ENCODE measurements around the gene PLPPR1.

DNA sequence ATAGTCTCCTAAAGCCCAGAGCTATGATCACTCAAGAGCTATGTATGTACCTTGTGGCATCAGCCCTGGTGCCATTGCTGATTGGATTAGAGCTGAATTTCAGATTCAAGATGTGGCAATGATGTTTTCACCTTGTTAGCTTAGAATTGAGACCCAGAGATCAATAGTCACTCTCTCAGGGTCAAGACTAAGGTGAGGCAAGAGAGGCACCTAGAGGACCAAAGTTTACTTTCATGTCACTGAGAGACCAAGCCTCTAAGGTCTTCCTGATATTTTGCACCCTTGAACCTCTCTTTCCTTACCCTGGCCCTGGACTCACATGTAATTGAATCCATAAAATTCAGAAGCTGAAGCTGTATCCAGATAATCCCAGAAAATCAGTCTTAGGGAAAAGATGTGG, 313.4 kb downstream of the PLPPR1 start:
- TF ChIP-seq, protein P1, sequence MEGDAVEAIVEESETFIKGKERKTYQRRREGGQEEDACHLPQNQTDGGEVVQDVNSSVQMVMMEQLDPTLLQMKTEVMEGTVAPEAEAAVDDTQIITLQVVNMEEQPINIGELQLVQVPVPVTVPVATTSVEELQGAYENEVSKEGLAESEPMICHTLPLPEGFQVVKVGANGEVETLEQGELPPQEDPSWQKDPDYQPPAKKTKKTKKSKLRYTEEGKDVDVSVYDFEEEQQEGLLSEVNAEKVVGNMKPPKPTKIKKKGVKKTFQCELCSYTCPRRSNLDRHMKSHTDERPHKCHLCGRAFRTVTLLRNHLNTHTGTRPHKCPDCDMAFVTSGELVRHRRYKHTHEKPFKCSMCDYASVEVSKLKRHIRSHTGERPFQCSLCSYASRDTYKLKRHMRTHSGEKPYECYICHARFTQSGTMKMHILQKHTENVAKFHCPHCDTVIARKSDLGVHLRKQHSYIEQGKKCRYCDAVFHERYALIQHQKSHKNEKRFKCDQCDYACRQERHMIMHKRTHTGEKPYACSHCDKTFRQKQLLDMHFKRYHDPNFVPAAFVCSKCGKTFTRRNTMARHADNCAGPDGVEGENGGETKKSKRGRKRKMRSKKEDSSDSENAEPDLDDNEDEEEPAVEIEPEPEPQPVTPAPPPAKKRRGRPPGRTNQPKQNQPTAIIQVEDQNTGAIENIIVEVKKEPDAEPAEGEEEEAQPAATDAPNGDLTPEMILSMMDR (IDR thresholded peaks at IDR 0.05) = no peak
- TF ChIP-seq POLR2A (IDR thresholded peaks at IDR 0.05) = no peak
